Small intestine (tissue), 16 donors: ENCODE results near the gene FKBP14. TPM values are rescaled to one million over a fixed set of nuclear protein-coding genes. Genes with fewer than 3 reads are reported as not detected.

ENCODE experiments used
- DNase-seq, 2 donors: peaks; one replicate each; pipeline versions ENCODE4 v3.0.0 to v3.0.0-alpha.2; 2013
- FAIRE-seq: peaks from 2 replicates; lab custom pipeline; 2012; peaks lifted over from hg19 to GRCh38; lab: Jason Lieb, UNC
- H3K27ac ChIP-seq, 3 donors: one replicate each; pipeline ENCODE4 v1.5.1; 2013; ENCODE audit warnings: low read length in 2 of 3, mild to moderate bottlenecking in 2 of 3, control low read depth in 1 of 3, inconsistent platforms in 1 of 3, low read depth in 1 of 3, moderate library complexity in 1 of 3
- H3K27me3 ChIP-seq, 3 donors: one replicate each; pipeline ENCODE4 v1.6.1; 2013; ENCODE audit warnings: low read length in 3 of 3, inconsistent platforms in 1 of 3; ENCODE audit not compliant: control insufficient read depth in 3 of 3, insufficient read depth in 3 of 3
- H3K36me3 ChIP-seq, 3 donors: one replicate each; pipeline ENCODE4 v1.6.1; 2013; ENCODE audit warnings: low read length in 3 of 3, inconsistent platforms in 1 of 3, low read depth in 1 of 3, mild to moderate bottlenecking in 1 of 3, moderate library complexity in 1 of 3; ENCODE audit not compliant: control insufficient read depth in 3 of 3, insufficient read depth in 2 of 3
- H3K4me1 ChIP-seq, 3 donors: one replicate each; pipeline ENCODE4 v1.6.1; 2013; ENCODE audit warnings: low read length in 2 of 3, inconsistent platforms in 1 of 3, low read depth in 1 of 3, mild to moderate bottlenecking in 1 of 3, moderate library complexity in 1 of 3; ENCODE audit not compliant: control insufficient read depth in 3 of 3, insufficient read depth in 2 of 3
- H3K4me3 ChIP-seq, 3 donors: one replicate each; pipeline ENCODE4 v1.5.1; 2013; ENCODE audit warnings: low read length in 3 of 3, control low read depth in 1 of 3, inconsistent platforms in 1 of 3, low read depth in 1 of 3, mild to moderate bottlenecking in 1 of 3, moderate library complexity in 1 of 3
- H3K9me3 ChIP-seq, 2 donors: one replicate each; pipeline ENCODE4 v1.6.1; 2013; ENCODE audit warnings: low read depth in 1 of 2, low read length in 1 of 2; ENCODE audit not compliant: control insufficient read depth in 2 of 2, insufficient read depth in 1 of 2
- WGBS, 3 donors: extraction: QIAGEN DNeasy Blood & Tissue Kit; methylation state at CpG; one replicate each; pipeline ENCODE4 v1.1.7; 2013; 5-methylcytosine and 5-hydroxymethylcytosine counted together
- long read RNA-seq, 10 donors: transcript quantifications; one replicate each; lab custom pipeline, GENCODE V29; 2026
- polyA plus RNA-seq, 4 donors: library from polyadenylated mRNA; stranded (reverse) in 3 of 4; unstranded in 1 of 4; fragments of 200-250 nt in 3 of 4; fragments of 120-200 nt in 1 of 4; gene quantifications; one replicate each; pipeline versions ENCODE4 v1.2.1 to v1.2.3, GENCODE V29; 2013
- donor health status: healthy with polysubstance abuse.
- donor health status: control.
- donor health status: control.
- donor health status: Bipolar disorder and iron deficiency.
- donor health status: healthy.

The FKBP14 gene, protein sequence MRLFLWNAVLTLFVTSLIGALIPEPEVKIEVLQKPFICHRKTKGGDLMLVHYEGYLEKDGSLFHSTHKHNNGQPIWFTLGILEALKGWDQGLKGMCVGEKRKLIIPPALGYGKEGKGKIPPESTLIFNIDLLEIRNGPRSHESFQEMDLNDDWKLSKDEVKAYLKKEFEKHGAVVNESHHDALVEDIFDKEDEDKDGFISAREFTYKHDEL
- polyA plus RNA-seq, result 10 to 100 TPM in 1 of 4 donors, 1 to 10 TPM in 1, under 1 TPM in 2; 0.45 to 11.1 (median 1.8) TPM
- long read RNA-seq, donor 1, full-length matches to known transcripts, result 7 of 7 reads
- long read RNA-seq, donor 1, partial matches to known transcripts, result 0 of 7 reads
- long read RNA-seq, donor 1, other reads (novel, unspliced or antisense), result 0 of 7 reads
- long read RNA-seq, donor 2, full-length matches to known transcripts, result 2 of 2 reads
- long read RNA-seq, donor 2, partial matches to known transcripts, result 0 of 2 reads
- long read RNA-seq, donor 2, other reads (novel, unspliced or antisense), result 0 of 2 reads
- long read RNA-seq, donor 3, full-length matches to known transcripts, result 3 of 3 reads
- long read RNA-seq, donor 3, partial matches to known transcripts, result 0 of 3 reads
- long read RNA-seq, donor 3, other reads (novel, unspliced or antisense), result 0 of 3 reads
- long read RNA-seq, donor 4, partial matches to known transcripts, result 0 of 1 reads
- long read RNA-seq, donor 4, other reads (novel, unspliced or antisense), result 0 of 1 reads
- long read RNA-seq, donor 5, result 0 reads
- long read RNA-seq, donor 6, full-length matches to known transcripts, result 5 of 5 reads
- long read RNA-seq, donor 6, partial matches to known transcripts, result 0 of 5 reads
- long read RNA-seq, donor 6, other reads (novel, unspliced or antisense), result 0 of 5 reads
- long read RNA-seq, donor 7, full-length matches to known transcripts, result 7 of 7 reads
- long read RNA-seq, donor 7, partial matches to known transcripts, result 0 of 7 reads
- long read RNA-seq, donor 7, other reads (novel, unspliced or antisense), result 0 of 7 reads
- long read RNA-seq, donor 8, full-length matches to known transcripts, result 1 of 1 reads
- long read RNA-seq, donor 8, partial matches to known transcripts, result 0 of 1 reads
- long read RNA-seq, donor 8, other reads (novel, unspliced or antisense), result 0 of 1 reads
- long read RNA-seq, donor 9, result 0 reads
- long read RNA-seq, donor 10, full-length matches to known transcripts, result 11 of 11 reads
- long read RNA-seq, donor 10, partial matches to known transcripts, result 0 of 11 reads
- long read RNA-seq, donor 10, other reads (novel, unspliced or antisense), result 0 of 11 reads

DNA sequence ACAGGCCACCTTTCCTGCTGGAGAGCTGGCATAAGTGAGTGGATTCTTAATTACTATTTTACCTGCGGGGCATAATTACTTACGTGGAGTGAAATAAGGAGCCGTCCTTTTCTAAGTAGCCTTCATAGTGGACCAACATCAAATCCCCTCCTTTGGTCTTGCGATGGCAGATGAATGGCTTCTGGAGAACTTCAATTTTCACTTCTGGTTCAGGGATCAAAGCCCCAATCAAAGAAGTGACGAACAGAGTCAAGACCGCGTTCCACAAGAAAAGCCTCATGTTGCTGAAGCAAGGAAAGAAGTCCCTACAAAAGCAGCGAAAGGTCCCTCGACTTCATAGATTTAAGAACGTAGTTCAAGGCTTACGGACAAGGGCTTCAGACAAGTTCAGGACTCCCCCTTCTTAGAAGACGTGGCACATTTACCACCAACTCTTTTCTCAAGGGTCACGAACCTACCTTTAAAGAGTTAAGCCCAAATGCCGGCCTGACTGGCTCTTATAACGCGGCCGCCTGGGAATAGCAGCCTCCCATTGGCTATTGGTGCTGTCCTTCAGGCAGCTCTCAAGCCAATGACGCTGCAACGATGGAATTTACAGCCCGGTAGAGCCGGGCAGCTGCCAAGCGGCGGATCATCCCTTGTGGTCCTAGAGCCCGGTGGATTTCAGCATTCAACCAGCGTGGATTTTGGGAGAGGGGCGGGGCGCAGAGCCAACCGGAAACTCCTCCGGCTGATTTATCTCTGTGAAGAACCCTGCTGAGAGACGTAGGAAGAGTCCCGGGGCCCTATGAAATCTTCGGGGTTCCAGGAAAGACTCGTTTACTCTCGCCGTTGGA is at the start of gene FKBP14:
Gene FKBP14 (minus strand): TSS at position 474 of the 836 bp plus-strand sequence. CDS start 194 bp downstream, at position 280.
- no peaks in the 10 kb centered on the region for H3K27me3 ChIP-seq
- H3K9me3 ChIP-seq, result no peaks in the 10 kb centered on the region
- peaks cover 0 to 3% (median 0%) of the 10 kb centered on the region in 3 donors for H3K36me3 ChIP-seq
- H3K4me1 ChIP-seq, result peaks cover 3 to 10% (median 9%) of the 10 kb centered on the region in 3 donors
- 0 to 1% (median 1%) methylated on average over 35 of the region's 35 CpGs for WGBS, 3 donors
- FAIRE-seq, result no peak
- H3K4me3 ChIP-seq, result peak within 1 kb of the TSS; percentile 78 to 91 (median 83)
- DNase-seq, result peak; percentile 99
- H3K27ac ChIP-seq, result peak within 1 kb of the TSS; percentile 58 to 88 (median 88)

DNA sequence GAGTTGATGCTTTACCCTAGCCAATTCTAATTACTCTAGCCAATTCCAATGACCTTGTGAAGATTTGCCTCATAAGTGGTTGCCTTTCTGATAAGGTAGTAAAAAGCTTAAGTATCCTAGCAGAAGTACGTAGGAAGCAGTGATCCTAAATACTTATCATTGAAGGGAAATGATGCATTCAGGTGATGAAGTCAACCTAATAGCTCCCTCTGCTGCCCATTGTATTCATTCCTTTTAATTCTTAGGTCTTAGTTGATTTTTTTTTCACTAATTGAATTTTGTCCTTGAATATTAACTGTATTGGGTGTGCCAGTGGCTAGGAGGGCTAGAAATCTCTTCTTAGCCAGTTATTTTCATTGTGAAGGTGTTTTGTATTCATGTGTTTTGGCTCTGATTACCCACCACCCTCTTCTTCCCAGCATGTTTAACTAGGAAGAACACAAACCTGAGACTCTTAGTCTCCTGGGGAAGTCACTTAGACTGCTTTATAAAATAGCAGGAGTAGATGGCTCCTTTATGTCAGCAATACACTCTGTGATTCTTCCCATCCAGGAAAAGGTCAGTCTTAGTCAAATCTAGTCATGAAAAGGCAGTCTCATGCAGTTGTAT is 48.0 kb upstream of the FKBP14 start:
- no peak overlapping the region for H3K4me3 ChIP-seq
- FAIRE-seq (no peak), DNase-seq (peak; percentile 35 to 47)
- no peak overlapping the region for H3K27ac ChIP-seq
- no peaks in the 10 kb centered on the region for H3K27me3 ChIP-seq
- H3K4me1 ChIP-seq, result no peaks in the 10 kb centered on the region
- 6 to 47% (median 31%) methylated on average over 1 of the region's 1 CpG for WGBS, 3 donors
- H3K36me3 ChIP-seq, result peaks cover 2 to 4% (median 2%) of the 10 kb centered on the region in 3 donors
- no peaks in the 10 kb centered on the region for H3K9me3 ChIP-seq

DNA sequence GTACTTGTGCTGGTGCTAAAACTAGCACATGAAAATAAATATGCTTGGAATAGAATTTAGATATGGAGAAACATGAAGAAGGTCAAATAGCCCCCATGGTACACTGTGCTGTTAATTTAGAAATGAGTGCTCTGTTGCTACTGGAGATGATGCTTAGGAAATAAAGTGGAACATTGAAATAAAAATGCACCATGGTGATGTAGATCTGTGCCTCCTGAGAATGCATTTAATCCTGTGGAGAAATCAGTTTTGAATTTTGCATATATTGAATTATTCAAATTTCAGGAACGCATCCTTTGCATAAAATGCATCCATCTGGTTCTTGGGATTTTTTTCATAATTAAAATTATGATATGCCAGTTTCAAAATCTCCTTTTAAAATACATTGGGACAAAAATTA is 46.2 kb upstream of the FKBP14 start:
- no peak for FAIRE-seq

DNA sequence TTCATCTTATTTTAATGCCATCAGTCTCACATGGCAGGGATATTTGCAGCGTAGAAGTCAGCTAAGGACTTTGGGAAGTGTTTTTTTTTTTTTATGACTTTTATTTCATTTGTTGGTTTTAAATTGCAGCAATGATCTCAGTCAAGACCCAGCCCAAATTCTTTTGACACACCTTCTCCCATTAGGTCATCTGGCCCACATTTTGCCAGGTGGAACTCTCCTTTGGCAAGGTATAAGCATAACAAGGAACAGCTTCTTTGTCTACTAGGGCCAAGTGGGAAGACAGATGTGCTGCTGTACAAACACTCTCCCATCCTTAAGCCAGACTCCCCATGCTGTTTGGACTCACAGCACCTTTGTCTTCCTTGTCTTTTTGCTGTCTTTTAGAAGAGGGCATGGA is 43.5 kb upstream of the FKBP14 start:
- 0 to 20% (median 8%) methylated on average over 1 of the region's 1 CpG for WGBS, 3 donors
- H3K4me1 ChIP-seq, result no peaks in the 10 kb centered on the region
- H3K27me3 ChIP-seq, result no peaks in the 10 kb centered on the region
- DNase-seq (no peak), FAIRE-seq (no peak)
- H3K9me3 ChIP-seq, result no peaks in the 10 kb centered on the region
- peaks cover 2 to 3% (median 2%) of the 10 kb centered on the region in 3 donors for H3K36me3 ChIP-seq
- H3K27ac ChIP-seq, result no peak overlapping the region
- H3K4me3 ChIP-seq, result no peak overlapping the region

More for the DNA sequence above, 46.2 kb upstream of the FKBP14 start:
- Histone ChIP-seq H3K27ac (no peak overlapping the region), H3K4me3 (no peak overlapping the region), H3K27me3 (no peaks in the 10 kb centered on the region), H3K36me3 (peaks cover 2% of the 10 kb centered on the region in 3 donors), H3K9me3 (no peaks in the 10 kb centered on the region), H3K4me1 (no peaks in the 10 kb centered on the region)
- 95 to 100% (median 95%) methylated on average over 1 of the region's 1 CpG for WGBS, 3 donors
- DNase-seq, result no peak

DNA sequence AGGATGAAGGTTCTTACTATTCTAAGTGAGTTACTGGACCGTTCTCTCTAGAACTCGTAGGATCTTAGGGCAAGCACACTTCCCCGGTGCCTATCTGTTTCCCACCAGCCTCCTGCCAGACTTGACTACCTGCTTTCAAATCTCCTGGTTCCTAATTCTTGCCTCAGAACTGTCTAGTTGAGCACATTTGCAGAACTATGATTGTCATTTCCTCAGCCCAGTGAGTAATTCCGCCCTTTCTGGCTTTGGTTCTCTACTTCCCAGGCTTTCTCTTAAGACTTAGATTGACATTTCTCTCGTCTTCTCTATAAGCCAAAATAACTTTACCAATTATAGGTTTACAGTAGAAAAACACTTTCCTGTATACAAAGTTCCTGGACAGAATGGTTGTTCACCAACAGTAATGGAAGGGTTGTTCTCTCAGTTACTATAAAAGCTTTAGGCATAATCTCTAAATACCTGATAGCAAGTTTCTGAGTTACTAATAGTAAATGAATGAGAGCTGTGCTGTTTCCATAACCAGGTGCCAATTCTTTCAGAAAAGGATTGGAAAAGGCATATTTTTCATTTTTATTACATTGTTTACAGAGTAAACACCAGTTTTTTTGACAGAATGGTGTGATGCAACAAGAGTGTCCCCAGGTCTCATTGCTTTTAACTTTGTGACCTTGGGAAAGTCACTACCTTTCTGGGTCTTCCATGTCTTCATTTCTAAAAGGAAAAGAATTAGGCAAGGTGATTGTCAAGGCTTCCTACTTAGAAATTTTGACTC is 42.8 kb upstream of the FKBP14 start:
- H3K9me3 ChIP-seq, result no peaks in the 10 kb centered on the region
- FAIRE-seq (no peak), DNase-seq (no peak)
- 80 to 91% (median 84%) methylated on average over 5 of the region's 5 CpGs for WGBS, 3 donors
- H3K36me3 ChIP-seq, result peaks cover 2 to 3% (median 2%) of the 10 kb centered on the region in 3 donors
- no peak overlapping the region for H3K4me3 ChIP-seq
- H3K27ac ChIP-seq, result no peak overlapping the region
- no peaks in the 10 kb centered on the region for H3K27me3 ChIP-seq
- H3K4me1 ChIP-seq, result no peaks in the 10 kb centered on the region

DNA sequence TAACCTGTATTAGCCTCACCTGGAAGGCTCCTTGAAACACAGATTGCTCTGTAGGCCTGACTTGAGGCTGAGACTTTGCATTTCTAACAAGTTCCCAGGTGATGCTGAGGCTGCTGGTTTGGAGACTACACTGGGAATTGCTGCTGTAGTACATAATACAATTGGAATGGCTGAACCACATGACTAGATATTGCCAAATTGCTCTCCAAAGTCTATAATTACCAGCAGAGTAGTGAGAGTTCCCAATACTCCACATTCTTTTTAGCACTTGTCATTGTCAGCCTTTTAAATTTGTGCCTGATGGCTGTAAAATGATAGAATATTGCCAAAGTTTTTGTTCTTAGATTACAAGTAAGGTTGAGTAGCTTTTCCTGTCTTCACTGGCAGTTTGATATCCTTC is 41.6 kb upstream of the FKBP14 start:
- no peak for DNase-seq

DNA sequence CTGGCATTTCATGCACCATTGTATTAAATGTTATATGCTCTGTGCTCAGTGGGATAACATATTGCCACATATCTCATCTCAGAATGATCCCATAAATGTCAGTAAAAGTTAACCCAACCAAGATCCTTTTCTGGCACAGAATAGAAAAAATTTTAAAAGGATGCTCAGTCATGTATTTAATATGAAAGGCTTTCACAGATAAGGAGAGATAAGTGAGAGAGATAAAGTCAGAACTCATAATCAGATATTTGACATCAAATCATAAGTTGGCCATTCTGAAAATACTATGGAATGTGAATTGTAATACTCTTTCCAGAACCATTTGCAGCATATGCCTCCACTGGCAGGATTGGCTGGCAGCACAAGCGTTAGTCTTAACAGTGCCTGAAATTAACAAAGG is 40.2 kb upstream of the FKBP14 start:
- Histone ChIP-seq H3K4me3 (no peak overlapping the region), H3K9me3 (no peaks in the 10 kb centered on the region), H3K4me1 (no peaks in the 10 kb centered on the region), H3K27me3 (no peaks in the 10 kb centered on the region), H3K27ac (no peak overlapping the region), H3K36me3 (peaks cover 2 to 11% (median 6%) of the 10 kb centered on the region in 3 donors)
- no peak for FAIRE-seq
- no peak for DNase-seq
- 95 to 100% (median 100%) methylated on average over 1 of the region's 1 CpG for WGBS, 3 donors

More for the DNA sequence above, 41.6 kb upstream of the FKBP14 start:
- Histone ChIP-seq H3K36me3 (peaks cover 2 to 9% (median 6%) of the 10 kb centered on the region in 3 donors), H3K9me3 (no peaks in the 10 kb centered on the region), H3K4me1 (no peaks in the 10 kb centered on the region), H3K27ac (no peak overlapping the region), H3K27me3 (no peaks in the 10 kb centered on the region), H3K4me3 (no peak overlapping the region)
- FAIRE-seq, result no peak
